NCI-H82 treated with DMSO at 0.1 percent for 48 hours (cell line): Measurements from ENCODE around the gene L3MBTL1.
A peak's percentile ranks its signal among the peaks of the same experiment; 100 is the strongest.
"Not testable (repeated sequence)": the region's sequence is repeated elsewhere in the genome, so short reads cannot be mapped to it uniquely, and the experiment has no call there.

Experiments
- DNase-seq: peaks from one replicate; lab custom pipeline; 2025; ENCODE audit not compliant: unreplicated experiment; lab: John Stamatoyannopoulos, UW

The L3MBTL1 gene

GRCh38 chr20:43584448-43585136, 77.1 kb downstream of the L3MBTL1 start:
- no peak for DNase-seq

- no peak for DNase-seq
Observed at GRCh38 chr20:43586641-43587040, 79.1 kb downstream of the L3MBTL1 start.

GRCh38 chr20:43588526-43588925, 81.0 kb downstream of the L3MBTL1 start:
- not testable (repeated sequence) for DNase-seq

DNA sequence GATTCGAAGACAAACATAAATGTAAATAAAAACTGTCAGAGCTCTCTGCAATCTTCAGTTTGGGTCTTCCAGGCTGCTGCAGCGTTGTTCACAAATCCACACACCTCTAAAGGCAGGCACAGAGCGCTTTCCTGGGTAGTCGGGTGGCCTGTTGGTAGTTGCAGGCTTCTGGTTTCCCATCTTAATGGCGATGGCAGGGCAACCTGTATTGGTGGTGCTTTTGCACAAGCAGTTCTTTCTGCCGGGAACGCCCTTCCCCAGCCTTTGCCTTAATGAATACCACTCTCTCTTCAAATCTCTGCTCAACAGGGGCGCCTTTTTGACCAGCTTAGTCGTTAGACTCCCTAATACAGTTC, 82.5 kb downstream of the L3MBTL1 start:
- DNase-seq: no peak

GRCh38 chr20:43590392-43591303, 83.2 kb downstream of the L3MBTL1 start, which contains the start of gene IFT52:
IFT52 (plus strand) TSS chr20:43590937; CDS start chr20:43594699, 3,762 bp downstream.
- peak; percentile 86 for DNase-seq
